AG04449 (cell line): ENCODE results near the gene HSPD1.

Source experiments
- CTCF ChIA-PET: fragments of 350-600 bp; formaldehyde crosslinking; extraction: SDS; loops from one replicate; lab custom pipeline; 2021; ENCODE audit warnings: antibody characterized with exemption; lab: Yijun Ruan, JAX
- POLR2A ChIA-PET: fragments of 400-600, 350-600 bp; formaldehyde crosslinking; extraction: SDS; loops from one replicate; lab custom pipeline; 2020; ENCODE audit warnings: antibody characterized with exemption, inconsistent platforms; lab: Yijun Ruan, JAX
- DNase-seq: peaks from one replicate; pipeline ENCODE4 v3.0.0-alpha.2; 2010; ENCODE audit warnings: low read depth, low spot score
- H3K4me3 ChIP-seq: 2 replicates; pipeline ENCODE4 v1.5.1; 2011; ENCODE audit warnings: low read depth, mild to moderate bottlenecking, control low read depth, low read length
- CTCF ChIP-seq: IDR thresholded peaks from one replicate; pipeline ENCODE4 v1.5.1; 2011; ENCODE audit warnings: mild to moderate bottlenecking, moderate library complexity, low read length, control low read depth, inconsistent platforms; ENCODE audit not compliant: insufficient read depth; ENCODE audit errors: missing control alignments

HSPD1 gene

GRCh38 chr2:197538412-197538811 lies 38.8 kb upstream of the HSPD1 start:
- no peak for TF ChIP-seq CTCF
- DNase-seq = no peak
- no peak overlapping the region for H3K4me3 ChIP-seq
- ChIA-PET CTCF (interaction anchor here (1.4 kb wide), 1 partner anchor 16 kb away, joined by 3 read pairs; no protein-coding TSS in a partner anchor), POLR2A (no interaction called here)

GRCh38 chr2:197517150-197517549 lies 17.5 kb upstream of the HSPD1 start:
- ChIA-PET POLR2A (interaction anchor here (1.0 to 2.5 kb wide), 4 partner anchors 13 to 188 kb away, joined by 3 to 25 read pairs (median 6); partner anchors contain the start of genes COQ10B, HSPD1, HSPE1 and MARS2), CTCF (interaction anchor here (1.0 kb wide), 1 partner anchor 65 kb away, joined by 3 read pairs; no protein-coding TSS in a partner anchor)
- peak overlapping the region; percentile 93 for H3K4me3 ChIP-seq
- DNase-seq = no peak
- TF ChIP-seq CTCF = no peak

- ChIA-PET CTCF (interaction anchor here (0.6 to 1.0 kb wide), 4 partner anchors 64 to 628 kb away, joined by 3 read pairs; no protein-coding TSS in a partner anchor), POLR2A (interaction anchor here (0.7 to 2.5 kb wide), 9 partner anchors 13 to 376 kb away, joined by 3 to 25 read pairs (median 3); partner anchors contain the start of genes COQ10B, HSPD1, HSPE1 and MARS2)
- TF ChIP-seq CTCF = no peak
- DNase-seq = no peak
- peak overlapping the region; percentile 93 for H3K4me3 ChIP-seq
These were observed 16.7 kb upstream of the HSPD1 start for GRCh38 chr2:197516393-197516761.

- POLR2A ChIA-PET = interaction anchor here (0.7 to 2.5 kb wide), 9 partner anchors 13 to 375 kb away, joined by 3 to 25 read pairs (median 3); partner anchors contain the start of genes COQ10B, HSPD1, HSPE1 and MARS2
- DNase-seq = peak; percentile 71
- peak within 1 kb of the TSS; percentile 93 for H3K4me3 ChIP-seq
- CTCF ChIA-PET = interaction anchor here (0.6 to 1.0 kb wide), 4 partner anchors 11 to 628 kb away, joined by 3 to 4 read pairs (median 3); no protein-coding TSS in a partner anchor
- TF ChIP-seq CTCF = no peak
These were observed 16.2 kb upstream of the HSPD1 start, which contains the start of gene MOB4 for GRCh38 chr2:197515739-197516392. MOB4 (plus strand) TSS chr2:197516066; CDS start chr2:197516087, 21 bp downstream.

GRCh38 chr2:197515315-197515738 lies 15.7 kb upstream of the HSPD1 start:
- no peak for DNase-seq
- ChIA-PET POLR2A (interaction anchor here (1.2 to 2.5 kb wide), 2 partner anchors 14 to 15 kb away, joined by 3 to 25 read pairs; partner anchors contain the start of genes HSPD1 and HSPE1), CTCF (interaction anchor here (0.9 kb wide), 1 partner anchor 10 kb away, joined by 4 read pairs; no protein-coding TSS in a partner anchor)
- peak overlapping the region; percentile 93 for H3K4me3 ChIP-seq
- TF ChIP-seq CTCF = no peak

GRCh38 chr2:197514754-197515153 lies 15.1 kb upstream of the HSPD1 start:
- CTCF ChIA-PET = interaction anchor here (0.9 kb wide), 1 partner anchor 10 kb away, joined by 4 read pairs; no protein-coding TSS in a partner anchor
- no peak for TF ChIP-seq CTCF
- POLR2A ChIA-PET = interaction anchor here (0.6 kb wide), 1 partner anchor 15 kb away, joined by 3 read pairs; the partner anchor contains the start of gene HSPD1
- H3K4me3 ChIP-seq = peak overlapping the region; percentile 93
- DNase-seq = no peak
